Activated naive CD4-positive, alpha-beta T cell treated with anti-CD3 and anti-CD28 coated beads, Interleukin-2, amount 50 U/mL, for 16 hours (primary cell): Measurements from ENCODE around the gene WFDC11.
"Not testable (repeated sequence)": the region's sequence is repeated elsewhere in the genome, so short reads cannot be mapped to it uniquely, and the experiment has no call there.

ENCODE experiments used
- DNase-seq: peaks from one replicate; pipeline ENCODE4 v3.0.0-alpha.2; 2020

The WFDC11 gene

DNA sequence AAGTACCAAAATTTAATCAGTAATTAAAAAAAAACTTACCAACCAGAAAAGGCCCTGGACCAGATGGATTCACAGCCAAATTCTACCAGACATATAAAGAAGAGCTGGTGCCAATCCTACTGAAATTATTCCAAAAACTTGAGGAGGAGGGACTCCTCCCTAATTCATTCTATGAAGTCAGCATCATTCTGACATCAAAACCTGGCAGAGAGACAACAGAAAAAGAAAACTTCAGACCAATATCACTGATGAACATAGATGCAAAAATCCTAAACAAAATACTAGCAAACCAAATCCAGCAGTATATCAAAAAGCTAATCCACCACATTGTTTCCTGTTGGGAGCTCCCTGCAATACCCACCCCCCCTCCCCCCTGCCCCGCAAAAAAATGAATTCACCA, at the start of gene WFDC11:
TSS of gene WFDC11 (minus strand) at position 101 of the 400 bp plus-strand sequence. CDS start 19,639 bp downstream, outside the sequence.
- no peak for DNase-seq

DNA sequence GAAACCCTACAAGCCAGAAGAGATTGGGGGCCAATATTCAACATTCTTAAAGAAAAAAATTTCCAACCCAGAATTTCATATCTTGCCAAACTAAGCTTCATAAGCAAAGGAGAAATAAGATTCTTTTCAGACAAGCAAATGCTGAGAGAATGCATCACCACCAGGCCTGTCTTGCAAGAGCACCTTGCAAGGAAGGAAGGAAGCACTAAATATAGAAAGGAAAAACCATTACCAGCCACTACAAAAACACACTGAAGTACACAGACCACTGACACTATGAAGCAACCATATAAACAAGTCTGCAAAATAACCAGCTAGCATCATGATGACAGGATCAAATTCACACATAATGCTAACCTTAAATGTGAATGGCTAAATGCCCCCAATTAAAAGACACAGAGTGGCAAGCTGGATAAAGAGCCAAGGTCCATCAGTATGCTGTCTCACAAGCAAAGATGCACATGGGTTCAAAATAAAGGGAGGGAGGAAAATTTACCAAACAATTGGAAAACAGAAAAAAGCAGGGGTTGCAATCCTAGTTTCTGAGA, 46.2 kb upstream of the WFDC11 start:
- DNase-seq: not testable (repeated sequence)

DNA sequence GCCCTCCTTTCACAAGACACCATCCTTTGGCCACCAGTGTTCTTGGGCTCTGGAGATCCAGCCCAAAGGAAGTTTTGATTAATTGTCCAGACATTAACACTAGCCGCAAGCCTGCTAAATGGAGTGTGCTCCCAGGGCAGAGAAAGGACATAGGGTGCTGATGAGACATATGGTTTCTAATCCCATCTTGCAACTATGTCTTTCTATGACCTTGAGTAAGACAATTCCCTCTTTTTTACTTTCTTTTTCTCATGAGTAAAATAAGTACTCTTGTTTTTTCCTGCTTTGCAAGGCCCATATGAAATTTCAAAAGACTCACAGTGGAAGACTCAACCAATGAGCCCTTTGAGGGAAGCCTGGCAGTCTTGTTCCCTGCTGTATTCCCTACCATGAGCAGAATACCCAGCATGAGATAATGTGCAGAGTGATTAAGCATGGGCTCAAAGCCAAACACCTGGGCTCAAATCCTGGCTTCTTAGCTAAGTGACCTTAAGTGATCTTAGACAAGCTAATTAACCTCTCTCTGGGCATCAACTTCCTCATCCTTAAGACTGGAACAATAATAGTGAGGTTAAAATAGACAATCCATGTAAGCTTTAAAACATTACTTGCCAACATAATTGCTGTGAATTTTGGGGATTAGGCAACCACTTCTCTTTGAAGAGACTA, 35.1 kb upstream of the WFDC11 start, which contains the start of gene WFDC10B:
TSS of gene WFDC10B (minus strand) at position 51 of the 669 bp plus-strand sequence. CDS start 19,027 bp downstream, outside the sequence.
- no peak for DNase-seq

- DNase-seq: no peak
These were observed 31.8 kb upstream of the WFDC11 start, which contains the start of gene WFDC13 for GRCh38 chr20:45701873-45702272. Gene WFDC13, plus strand, starts transcription at chr20:45702038. Its CDS starts 86 bp downstream, at chr20:45702124.

GRCh38 chr20:45701104-45701503, 31.1 kb upstream of the WFDC11 start:
- no peak for DNase-seq

GRCh38 chr20:45695496-45695895, 25.5 kb upstream of the WFDC11 start:
- DNase-seq: no peak

DNA sequence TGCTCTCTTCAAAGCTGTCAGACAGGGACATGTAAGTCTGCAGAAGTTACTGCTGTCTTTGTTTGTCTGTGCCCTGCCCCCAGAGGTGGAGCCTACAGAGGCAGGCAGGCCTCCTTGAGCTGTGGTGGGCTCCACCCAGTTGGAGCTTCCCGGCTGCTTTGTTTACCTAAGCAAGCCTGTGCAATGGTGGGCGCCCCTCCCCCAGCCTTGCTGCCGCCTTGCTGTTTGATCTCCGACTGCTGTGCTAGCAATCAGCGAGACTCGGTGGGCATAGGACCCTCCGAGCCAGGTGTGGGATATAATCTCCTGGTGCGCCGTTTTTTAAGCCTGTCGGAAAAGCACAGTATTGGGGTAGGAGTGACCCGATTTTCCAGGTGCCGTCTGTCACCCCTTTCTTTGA, 23.3 kb upstream of the WFDC11 start:
- not testable (repeated sequence) for DNase-seq

- DNase-seq: no peak
These were observed 15.9 kb upstream of the WFDC11 start for GRCh38 chr20:45685896-45686295.

DNA sequence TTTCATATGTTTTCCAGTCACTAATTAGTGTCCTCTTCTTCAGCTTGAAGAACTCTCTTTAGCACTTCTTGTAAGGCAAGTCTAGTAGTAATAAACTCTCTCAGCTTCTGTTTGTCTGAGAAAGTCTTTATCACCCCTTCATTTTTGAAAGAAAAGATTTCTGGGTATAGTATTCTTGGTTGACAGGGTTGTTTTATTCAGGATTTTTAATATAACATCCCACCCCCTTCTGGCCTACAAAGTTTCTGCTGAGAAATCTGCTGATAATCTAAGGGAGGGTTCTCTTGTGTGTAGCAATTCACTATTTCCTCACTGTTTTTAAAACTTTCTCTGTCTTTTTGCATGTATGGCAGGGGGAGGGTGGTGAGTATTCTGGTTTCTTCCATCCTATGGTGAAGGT, 9.6 kb upstream of the WFDC11 start:
- no peak for DNase-seq

DNA sequence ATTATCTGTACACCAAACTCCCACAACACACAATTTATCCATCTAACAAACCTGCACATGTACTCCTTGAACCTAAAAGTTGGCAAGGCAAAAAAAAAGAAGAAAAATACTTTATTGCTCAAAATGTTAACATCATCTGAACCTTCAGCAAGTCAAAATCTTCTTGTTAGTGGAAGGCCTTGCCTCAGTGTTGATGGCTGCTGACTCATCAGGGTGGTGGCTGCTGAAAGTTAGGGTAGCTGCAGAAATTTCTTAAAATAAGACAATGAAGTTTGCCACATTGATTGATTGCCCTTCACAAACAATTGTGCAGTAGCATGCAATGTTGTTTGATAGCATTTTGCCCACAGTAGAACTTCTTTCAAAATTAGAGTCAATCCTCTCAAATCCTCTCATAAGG, 2.7 kb upstream of the WFDC11 start:
- no peak for DNase-seq

GRCh38 chr20:45657038-45657437, 13.0 kb downstream of the WFDC11 start:
- DNase-seq: not testable (repeated sequence)

GRCh38 chr20:45651726-45652125, 18.3 kb downstream of the WFDC11 start:
- not testable (repeated sequence) for DNase-seq

- no peak for DNase-seq
These were observed 20.7 kb downstream of the WFDC11 start for GRCh38 chr20:45649312-45649863.

- no peak for DNase-seq
These were observed 22.5 kb downstream of the WFDC11 start for GRCh38 chr20:45647441-45648050.

DNA sequence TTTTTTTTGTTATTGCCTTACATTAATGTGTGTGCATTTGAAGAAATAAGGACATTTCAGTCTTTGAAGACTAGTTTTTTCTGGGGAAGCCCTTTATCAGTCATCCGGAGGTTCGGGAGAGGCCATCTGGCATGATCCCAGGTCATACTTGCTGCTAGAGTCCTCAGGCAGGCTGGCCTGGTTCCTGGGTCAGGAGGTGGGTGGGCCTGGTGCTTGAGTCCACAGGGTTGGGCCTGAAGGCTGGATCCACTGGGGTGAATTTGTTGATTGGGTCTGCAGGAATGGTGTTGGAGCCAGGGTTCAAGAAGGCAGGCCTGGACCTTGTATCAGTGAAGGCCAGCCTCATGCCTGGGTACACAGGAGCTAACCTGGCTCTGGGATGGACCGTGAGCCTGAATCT, 23.2 kb downstream of the WFDC11 start:
- DNase-seq: no peak

GRCh38 chr20:45645869-45646268, 24.2 kb downstream of the WFDC11 start:
- DNase-seq: not testable (repeated sequence)

GRCh38 chr20:45641076-45641475, 29.0 kb downstream of the WFDC11 start:
- DNase-seq: not testable (repeated sequence)

- no peak for DNase-seq
These were observed 30.4 kb downstream of the WFDC11 start for GRCh38 chr20:45639687-45640086.

- DNase-seq: no peak
These were observed 33.5 kb downstream of the WFDC11 start for GRCh38 chr20:45636513-45636912.

DNA sequence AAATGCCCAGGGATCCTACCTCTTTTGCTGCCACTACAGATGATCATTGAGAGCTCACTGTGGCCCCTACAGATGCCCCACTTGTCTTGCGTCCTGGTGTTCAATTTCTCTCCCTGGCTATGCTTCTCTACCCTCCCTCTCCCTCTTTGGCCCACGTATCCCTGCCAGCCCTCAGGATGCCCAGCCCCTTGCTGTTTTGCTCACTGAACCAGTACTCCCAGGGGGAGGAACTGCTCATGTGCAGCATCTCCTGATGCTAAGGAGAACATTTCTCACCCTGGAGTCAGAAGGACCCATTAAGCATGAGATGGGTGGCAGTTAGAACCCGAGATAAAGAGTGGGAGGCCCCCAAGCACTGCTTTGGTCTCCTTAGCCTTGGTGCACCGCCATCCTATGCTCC, 38.9 kb downstream of the WFDC11 start, which contains the start of gene WFDC9:
TSS of gene WFDC9 (minus strand) at position 101 of the 400 bp plus-strand sequence. CDS start 21,103 bp downstream, outside the sequence.
- DNase-seq: no peak

GRCh38 chr20:45630371-45630770, 39.7 kb downstream of the WFDC11 start:
- DNase-seq: no peak

GRCh38 chr20:45629496-45630100, 40.4 kb downstream of the WFDC11 start, which contains the start of gene WFDC10A:
Gene WFDC10A, plus strand, starts transcription at chr20:45629739. Its CDS starts 75 bp downstream, at chr20:45629814.
- DNase-seq: no peak

- no peak for DNase-seq
These were observed 43.5 kb downstream of the WFDC11 start for GRCh38 chr20:45626540-45626939.
